NAMALWA (cell line): ENCODE results near the gene FILIP1.

Source experiments
- DNase-seq: peaks from one replicate; pipeline ENCODE4 v3.0.0-alpha.2; 2015; ENCODE audit warnings: low spot score

Gene FILIP1

DNA sequence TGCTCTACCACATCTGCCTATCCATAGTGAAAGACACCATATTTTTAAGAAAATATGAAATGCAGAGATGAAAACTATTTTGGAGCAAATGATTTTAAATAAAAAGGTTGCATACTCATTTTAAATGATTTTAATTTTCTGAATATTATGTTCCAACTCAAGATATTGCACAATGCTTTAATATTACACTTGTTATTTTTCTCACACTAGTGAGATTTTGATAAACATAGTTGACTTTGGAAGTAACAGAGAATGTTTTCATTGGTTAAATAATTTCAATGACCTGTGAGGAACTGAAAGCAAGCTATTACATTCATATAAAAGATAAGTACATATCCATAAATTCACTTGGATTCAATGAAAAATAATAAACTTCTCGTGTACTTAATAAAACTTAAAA, 201.9 kb downstream of the FILIP1 start:
- no peak for DNase-seq

DNA sequence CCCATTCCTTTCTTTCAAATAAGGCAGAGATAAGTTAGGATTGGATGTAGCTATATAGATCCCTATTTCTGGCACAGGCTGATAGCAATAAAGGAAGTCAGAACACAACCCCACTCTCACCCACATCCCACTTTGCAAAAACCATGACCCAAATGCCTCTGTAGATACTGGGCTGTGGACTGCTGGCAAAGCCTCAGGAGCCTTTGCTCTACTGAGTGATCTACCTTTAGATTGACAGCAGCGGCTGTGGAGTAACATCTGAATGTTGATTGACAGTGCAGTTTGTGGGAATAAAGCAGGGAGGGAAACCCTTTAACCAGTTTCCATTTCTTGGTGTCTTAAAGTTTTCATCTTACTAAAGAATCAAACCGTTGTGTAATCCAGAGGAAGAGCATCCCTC, 202.3 kb downstream of the FILIP1 start:
- no peak for DNase-seq

DNA sequence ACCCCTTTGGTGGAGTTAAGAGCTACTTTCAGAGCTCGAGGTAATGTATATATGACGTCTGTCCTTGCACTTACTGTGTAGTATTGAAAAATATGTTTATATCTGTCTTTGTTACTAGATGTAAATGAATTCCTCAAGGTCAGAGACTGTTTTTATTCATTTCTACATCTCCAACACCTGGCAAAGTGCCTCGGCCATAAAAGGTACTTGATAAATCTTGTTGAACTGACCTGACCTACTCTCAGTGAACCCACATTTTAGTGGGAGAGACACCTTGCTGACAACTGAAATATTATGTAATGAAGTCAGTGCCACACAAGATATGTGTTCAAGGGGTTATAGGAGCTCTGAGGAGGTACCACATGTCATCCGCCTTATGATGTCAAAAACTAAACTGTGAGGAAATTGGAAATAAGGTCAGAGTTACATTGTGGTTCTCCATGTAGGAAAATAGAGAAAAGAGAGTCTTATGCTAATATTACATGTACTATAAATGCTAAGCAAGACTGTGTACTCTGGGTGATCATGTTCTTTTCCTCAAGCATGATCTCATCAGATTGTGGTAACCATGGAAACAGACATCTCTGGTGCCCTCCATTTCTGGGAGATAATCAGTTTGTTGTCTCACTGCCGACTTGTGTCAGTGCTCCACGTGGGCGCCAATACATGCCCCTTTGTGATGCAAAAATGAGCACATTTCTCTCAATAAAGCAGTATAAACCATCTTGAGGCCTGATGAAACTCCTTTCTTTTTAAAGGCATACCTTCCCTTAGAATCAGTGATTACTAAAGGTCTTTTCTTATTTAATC, 203.3 kb downstream of the FILIP1 start:
- DNase-seq = no peak

DNA sequence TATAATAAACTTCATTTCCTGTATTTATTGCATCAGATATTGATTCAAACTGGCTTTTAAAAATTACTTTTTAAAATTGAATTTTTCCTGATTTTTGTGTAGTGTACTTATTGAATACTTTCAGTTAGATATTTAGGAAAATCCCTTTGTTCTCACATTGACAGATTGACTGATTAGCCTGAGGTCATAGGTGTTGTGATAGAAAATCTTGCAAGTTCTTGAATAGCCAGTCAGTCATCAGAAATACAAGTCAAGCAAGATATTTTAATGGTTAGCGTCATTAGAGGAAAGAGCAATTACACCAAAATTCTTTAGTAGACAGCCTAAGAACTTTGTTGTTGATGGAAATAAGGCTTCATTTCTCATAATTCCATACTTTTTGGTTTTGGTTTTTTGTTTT, 205.6 kb downstream of the FILIP1 start:
- DNase-seq = no peak

DNA sequence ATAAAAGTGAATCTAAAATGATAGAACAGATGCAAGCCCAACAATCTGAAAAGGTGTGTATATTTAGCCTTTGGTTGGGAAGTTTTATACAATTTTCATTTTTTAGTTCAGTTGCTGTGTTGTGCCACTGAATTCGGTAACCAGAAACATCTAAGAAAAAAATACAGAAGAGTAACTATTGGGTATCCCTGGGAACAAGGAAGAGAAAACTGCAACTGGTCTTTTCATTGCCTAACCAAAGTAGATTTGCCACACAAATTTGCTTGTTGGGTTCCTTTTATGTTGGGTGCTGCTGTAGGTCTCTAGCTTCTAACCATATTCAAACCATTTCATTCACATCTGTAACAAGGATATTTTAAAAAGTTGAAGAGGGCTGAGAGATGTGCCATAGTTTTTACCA, 206.2 kb downstream of the FILIP1 start:
- DNase-seq = no peak

DNA sequence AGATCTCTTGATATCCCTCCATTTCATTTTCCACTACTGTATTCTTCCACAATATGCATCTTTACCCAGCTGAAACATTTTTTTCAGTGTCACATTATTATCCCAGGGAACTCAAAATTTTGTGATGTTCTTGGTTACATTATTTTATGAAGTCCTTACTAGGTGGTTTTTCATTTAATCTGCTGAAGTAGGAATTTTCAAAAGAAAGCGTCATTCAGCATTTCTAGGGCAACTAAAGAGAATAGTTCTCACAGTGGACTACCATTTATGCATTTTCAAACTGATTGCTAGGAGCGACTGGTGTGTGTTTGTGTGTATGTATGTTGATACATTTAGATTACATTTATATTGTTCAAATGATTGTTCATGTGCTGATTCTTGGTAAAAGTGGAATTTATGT, 206.6 kb downstream of the FILIP1 start:
- no peak for DNase-seq

DNA sequence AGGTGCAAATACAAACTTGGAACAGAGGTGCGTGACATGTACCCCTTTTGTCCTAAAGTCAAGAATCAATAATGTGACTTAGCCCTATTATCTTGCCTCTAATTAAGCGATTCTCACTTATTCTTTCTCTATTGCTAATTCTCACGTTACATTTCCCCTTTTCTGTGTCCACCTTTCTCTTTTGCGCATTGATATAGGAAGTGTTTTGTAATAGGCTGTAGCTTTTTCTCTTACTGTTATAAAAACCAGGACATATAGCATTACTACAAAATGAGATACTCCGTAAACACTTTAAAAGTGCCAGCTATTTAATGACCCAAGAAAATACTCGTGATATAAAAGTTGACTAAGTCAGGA, 208.3 kb downstream of the FILIP1 start:
- DNase-seq = peak; percentile 57

DNA sequence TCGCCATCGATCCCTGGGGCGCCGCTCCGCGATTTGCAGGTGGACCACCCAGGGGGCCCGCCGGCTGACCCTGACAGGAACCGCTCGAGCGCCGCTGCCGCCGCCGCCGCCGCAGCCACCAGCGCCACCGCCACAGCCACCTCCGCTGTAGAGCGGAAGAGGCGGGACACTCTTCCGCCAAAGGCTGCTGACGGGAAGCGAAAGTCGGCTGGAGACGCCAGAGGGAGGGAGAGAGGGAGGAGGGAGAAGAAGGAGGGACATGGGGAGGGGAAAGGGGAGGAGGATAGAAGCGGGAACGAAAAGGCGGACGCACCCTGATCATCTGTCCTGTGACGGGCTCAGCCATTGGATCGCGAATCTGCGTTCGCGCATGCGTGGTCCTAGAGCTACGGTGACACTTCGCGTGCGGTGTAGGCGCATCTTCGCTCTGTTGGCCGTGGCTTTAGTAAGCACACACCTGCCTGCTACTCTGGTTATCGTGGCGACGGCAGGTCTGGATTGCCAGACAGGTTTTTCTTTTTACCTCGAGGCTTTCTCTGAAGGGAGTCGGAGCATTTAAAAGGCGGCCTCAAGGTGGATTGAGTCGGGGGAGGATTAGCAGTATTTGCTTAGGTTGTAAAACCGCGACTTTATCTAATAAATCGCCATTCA, 208.8 kb downstream of the FILIP1 start, which contains the start of gene TMEM30A:
TMEM30A (minus strand) TSS at position 161 of the 651 bp plus-strand sequence; CDS start at position 7, 154 bp downstream.
- peak; percentile 99 for DNase-seq

DNA sequence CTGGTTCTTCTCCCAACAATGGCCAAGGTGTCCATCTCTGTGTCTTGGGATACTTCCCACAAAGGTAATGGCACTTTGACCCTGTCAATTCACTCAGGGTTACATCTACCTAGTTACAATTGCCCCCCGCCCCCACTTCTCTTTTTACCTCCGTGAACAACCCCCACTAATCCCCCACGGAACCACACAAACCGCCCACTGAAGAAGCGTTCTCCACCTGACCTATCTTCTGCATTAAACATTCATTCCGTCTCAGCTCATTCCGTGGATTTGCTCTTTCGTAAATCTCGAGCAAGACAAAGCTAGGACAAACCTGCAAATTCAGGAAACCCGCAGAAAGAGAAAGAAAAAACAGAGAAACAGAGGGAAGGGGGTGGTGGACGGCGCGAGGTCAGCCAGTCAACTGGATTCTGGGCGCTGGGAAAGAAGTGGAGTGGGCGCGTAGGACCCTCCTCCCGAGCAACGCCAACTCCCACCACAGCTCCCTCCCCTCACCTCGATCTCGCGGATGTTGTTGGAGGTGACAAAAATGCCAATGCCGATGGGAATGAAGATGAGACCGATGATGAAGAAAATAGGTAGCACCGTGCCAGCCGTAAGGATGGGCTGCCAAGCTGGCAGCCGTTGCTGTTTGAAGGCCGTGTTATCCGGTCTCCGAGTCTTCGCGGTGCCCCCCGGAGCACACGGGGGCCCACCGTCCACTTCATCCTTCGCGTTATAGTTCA, 209.5 kb downstream of the FILIP1 start:
- DNase-seq = peak; percentile 39

DNA sequence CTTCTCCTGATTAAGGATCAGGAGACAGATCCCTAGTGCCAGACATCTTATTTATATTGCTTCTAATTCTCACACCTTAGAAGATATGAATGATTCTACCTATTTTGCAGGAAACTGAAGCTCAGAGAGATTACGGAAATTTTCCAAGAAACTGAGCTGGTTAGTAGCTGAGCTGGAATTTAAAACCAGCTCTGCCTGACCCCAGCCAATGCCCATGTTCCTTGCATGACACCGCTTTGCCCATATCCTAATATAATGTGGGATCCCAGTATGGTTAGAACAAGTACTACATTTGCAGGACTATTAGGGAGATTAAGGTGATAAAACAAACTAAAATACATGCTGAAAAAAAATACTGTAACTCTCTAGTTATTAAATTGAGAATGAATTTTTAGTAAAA, 210.9 kb downstream of the FILIP1 start:
- DNase-seq = no peak

DNA sequence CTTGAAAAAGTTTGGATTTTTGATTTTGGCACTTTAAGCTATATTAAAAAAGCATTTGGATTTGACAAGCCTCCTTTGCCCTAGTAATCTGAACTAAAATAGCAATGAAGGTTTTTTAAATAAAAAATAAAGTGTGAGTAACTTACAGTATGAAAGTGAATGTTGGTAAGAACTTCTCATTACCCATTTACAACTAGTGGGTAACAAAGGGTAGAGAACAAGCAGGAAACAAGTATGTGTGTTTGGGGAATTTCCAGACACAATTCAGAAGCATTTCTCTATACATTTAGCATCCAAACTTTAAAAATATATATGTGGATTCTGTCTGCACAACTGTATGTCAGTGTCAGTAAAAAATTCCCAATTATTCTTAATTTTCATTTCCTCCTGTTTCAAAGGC, 211.9 kb downstream of the FILIP1 start:
- DNase-seq = no peak

DNA sequence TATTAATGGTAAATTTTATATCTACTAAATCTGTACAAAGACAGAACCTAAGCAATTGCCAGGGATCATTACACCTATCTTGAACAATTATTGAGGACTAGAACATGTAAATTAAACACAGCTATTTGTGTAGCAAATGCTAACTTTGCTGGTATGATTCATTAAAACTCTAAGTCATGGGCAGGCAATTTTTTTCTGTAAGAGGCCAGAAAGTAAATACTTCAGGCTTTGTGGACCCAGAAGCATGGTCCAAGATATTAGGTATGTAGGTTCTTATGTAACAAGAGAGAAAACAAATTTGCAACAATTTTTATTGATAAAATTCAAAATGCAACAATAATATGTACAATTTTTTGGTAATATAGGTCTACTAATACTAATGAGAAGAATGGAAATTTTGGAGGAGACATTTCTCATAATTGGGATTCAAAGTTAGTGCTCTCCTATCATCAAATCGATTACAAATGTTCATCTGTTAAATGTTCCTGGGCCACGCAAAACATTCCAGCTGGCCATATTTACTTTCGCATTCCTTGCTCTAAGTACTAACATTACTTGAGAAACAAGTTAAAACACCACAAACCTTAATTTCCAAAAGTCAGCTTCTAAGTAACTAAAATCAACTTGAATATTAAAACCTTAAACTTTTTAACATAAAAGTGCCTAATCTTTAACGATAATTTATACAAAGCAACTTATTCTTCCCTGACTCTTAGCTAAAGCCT, 213.3 kb downstream of the FILIP1 start:
- no peak for DNase-seq

DNA sequence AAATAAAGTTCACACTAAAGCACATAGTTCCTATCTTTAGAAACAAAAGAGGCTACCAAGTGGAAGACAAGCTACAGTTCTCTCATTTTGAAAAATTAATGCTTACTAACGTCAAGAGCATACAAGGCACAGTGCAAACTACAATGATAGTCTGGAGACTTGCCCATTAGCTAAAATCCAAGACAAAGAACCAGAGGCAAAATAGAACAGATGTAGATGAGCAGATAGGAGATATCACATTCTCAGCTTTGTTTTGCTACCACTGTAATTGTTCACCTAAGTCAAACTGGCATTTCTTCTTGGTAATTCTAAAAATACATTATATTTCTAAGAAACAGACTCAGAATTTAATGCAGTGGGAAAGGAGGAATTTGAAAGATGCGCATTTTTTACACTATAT, 214.2 kb downstream of the FILIP1 start:
- no peak for DNase-seq

DNA sequence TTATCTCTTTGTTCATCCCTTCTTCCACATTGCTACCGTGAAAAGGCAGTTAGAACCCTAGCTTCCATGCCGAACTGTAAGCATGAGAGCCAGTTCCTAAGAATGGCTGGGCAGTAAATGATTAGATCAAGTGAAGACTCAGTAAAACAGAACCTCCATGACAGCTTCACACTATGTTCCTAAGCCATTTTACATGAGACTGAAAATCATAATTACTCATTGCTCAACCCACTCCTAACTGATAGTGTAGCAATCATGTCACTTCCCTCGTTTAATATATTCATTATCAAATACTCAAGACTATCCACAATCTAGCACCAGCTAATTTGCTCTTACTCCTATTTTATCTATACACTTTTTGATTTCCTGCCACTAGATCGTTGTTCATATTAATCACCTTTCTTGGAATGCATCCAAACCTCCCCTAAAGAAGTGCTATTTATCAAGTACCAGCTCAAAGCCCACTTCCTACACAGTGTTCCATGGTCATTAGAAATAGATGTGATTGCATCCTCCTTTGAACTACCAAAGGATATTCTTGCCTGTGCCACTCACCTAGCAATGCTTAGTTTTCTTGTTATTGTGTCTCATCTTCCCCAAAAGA, 215.0 kb downstream of the FILIP1 start:
- no peak for DNase-seq

DNA sequence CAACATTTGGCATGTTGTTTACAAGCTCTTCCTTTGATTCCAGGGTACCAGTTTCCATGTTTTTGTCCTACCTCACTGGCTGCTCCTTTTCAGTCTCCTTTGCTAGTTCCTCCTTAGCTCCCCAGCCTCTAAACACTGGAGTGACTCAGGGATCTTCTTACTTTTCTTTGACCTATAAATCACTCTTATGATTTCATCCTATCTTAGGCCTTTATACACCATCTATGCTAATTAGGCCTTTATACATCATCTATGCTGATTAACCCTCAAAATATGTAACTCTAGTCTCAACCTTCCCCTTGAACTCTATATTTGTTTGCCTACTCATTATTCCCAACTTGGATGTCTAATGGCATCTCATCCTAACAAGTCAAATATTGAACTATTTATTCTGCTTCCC, 218.5 kb downstream of the FILIP1 start:
- DNase-seq = no peak

DNA sequence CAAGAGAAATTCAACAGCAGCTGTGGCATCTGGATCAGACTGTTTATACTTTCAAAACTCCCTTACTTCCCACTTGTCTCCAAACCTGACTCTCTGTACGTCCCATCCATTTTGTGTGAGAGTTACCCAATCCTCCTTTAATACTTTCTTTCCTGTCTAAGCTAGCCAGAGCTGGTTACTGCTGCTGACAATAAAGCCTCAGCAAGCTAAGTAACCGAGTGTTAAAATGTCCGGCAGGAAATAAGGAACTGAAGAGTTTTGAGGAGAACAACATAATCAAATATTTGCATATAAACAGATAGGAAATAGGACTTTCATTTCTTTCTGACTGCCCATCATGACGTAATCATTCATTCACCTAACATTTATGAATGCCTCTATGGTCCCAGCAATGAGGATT, 220.6 kb downstream of the FILIP1 start:
- DNase-seq = no peak

DNA sequence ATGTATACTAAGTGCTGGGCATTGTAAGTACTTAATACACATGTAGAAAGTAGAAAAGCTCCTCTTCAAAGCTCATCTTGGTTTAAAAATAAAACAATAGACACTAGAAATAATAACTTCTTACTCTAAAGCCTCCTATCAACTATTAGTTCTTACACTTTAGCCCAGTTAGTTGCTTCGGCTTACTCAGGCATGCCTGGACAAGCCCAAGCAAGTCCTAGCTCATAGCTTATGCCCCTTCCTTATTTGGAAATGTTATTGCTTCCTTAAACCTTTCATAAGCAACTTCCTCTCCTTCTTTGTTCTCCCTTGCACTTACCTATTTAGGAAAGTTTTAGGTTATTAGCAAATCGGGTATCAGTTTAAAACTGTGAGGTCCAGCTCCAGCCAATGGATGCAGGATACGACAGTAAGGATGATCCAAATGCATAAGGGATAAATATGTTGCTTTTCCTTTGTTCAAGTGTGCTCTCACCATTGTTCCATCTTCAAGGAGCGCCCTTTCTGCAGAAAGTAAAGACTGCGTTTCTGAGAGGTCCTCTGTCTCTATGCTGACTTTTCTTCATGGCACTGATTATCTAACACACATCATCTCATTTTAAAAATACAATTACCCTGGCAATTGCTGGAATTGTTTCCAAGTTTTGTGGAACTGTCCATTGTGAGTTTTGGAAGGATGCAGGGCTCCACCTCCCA, 221.3 kb downstream of the FILIP1 start:
- no peak for DNase-seq

DNA sequence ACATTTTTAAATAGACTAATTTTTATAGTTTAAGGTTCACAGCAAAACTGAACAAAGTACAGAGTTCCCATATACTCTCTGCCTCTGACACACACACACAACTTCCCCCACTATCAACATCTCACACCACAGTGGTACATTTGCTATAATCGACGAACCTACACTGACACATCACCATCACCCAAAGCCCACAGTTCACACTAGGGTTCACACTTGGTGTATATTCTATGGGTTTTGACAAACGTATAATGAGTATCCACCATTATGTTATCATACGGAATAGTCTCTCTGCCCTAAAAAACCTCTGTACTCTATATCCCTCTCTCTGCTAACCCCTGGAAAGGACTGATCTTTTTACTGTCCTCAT, 224.6 kb downstream of the FILIP1 start:
- DNase-seq = no peak

DNA sequence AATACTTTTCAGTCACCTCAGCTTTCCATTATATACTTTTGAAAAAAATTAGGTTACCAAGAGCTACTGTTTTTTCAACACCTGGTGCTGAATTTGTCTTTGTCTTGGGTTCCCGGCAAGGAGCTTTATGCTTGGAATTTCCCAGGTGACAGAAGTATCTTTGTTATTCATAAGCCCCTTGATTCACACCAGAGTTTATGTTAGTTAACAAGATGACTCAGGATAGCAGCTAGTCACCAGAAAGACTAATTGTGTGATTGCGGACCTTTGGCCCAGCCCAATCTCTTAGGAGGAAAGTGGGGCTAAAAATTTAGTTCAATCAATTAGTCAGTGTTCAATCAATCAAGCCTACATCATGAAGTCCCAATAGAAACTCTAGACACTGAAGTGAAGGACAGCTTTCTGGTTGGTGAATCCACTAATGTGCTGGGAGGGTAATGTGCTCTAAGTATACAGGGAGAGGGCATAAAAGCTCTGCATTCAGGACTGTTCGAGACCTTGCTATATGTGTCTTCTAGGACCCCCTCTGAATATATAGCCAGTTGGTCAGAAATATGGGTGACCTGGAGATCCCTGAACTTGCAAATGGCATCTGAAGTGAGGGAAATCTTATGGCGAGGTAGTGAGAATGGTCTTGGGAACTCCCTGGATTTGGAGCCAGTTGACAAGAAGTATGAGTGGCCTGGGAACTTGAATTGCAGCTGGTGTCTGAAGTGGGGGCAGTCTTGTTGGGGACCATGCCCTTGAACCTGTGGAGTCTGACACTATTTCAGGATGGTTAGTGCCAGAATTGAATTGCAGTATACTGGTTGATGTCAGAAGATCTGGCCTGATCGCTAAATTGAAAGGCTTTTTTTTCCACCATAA, 225.2 kb downstream of the FILIP1 start:
- DNase-seq = no peak

DNA sequence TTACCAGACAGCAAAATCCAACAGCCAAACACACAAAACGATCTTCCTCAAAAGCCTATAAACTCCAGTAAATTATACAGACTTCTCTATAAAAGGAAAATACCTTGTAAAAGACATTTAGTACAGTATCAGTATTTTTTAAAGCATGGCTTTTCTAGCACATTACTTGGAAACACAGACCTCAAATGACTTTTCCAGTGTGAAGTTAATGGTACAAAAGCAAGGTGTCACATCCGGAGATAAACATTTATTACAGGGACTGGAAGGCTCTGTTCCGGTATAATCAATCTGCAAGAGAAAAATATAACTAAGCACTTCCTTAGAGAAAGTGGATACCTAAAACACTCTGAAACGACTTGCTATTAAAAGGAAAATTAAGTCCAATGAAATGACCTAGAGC, 226.1 kb downstream of the FILIP1 start:
- no peak for DNase-seq
